GM21737 (cell line): ENCODE results near the gene SLC31A2.
"Not testable (repeated sequence)": the region's sequence is repeated elsewhere in the genome, so short reads cannot be mapped to it uniquely, and the experiment has no call there.

Experiments
- ATAC-seq: cut with Tn5 transposase; IDR thresholded peaks from one replicate; pipeline ENCODE4 v1.9.1; 2021; ENCODE audit warnings: mild to moderate bottlenecking, moderate library complexity; ENCODE audit not compliant: unreplicated experiment

The SLC31A2 gene

DNA sequence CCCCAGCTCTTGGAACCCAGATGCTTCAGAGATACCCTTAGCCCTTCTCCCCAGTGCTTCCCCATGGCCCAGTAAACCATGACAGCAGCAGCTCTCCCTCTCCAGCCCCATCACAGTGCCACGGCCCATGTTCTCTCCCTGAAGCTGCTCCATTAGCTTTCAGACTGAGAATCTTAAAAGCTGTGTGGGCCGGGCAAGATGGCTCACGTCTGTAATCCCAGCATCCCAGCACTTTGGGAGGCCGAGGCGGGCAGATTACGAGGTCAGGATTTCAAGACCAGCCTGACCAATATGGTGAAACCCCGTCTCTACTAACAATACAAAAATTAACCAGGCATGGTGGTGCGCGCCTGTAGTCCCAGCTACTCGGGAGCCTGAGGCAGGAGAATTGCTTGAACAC lies 1.2 kb upstream of the SLC31A2 start:
- not testable (repeated sequence) for ATAC-seq

DNA sequence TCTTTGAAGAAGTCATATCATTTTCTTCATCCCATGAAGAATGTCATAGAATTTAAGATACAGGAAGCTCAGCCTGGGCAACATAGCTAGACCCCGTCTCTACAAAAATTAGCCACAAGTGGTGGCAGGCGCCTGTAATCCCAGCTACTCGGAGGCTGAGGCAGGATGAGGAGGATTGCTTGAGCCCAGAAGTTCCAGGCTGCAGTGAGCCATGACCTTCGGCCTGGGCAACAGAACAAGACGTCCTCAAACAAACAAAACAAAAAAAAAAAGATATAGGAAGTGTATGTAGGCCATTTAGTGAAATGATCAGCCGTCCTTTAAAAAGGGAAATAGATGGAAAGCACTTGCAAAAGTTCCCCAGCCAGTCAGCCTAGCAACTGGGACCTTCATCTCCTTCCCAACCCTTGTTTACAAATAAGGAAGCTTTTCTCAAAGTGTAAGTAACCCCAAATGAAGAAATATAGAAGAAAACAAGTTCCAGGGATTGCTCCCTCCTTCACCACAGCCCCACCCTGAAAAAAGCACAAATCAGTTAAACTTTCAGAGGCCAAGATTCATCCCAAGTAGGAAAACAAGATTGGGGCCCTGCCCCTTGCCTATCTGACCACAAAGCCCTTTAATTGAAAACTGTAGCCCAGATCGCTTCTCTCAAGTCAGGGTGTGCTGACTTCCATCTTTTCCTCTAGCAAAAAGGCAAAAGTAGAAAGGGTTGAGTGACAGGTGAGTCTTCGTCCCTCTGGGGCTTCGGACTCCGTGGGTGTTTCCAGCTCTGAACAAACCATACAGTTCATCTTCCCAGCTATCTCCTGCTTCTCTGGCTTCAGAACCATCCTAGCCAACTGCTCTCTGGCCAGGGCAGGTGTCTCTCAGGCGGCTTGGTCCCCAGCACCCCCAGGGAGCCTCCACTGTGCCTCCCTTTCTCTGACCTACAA lies 1.2 kb downstream of the SLC31A2 start:
- ATAC-seq, result no peak

DNA sequence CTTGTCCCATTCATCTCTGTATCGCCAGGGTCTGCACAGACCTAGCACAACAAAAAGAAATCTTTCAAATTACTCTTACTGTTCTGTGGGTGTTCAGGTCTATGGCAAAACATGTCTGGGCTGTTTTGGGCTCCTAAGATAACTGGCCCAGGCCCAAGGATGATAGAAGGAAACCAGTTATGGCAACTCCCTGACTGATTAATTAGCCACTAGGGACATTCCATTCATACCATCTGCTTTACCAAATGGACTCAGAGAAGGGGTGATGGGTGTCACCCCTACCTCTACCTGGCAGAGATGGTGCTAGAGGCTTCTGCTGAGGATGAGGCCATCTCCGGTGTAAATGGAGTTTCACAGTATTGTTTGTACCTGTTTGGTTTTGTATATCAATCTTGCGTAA lies 1.9 kb downstream of the SLC31A2 start:
- no peak for ATAC-seq

DNA sequence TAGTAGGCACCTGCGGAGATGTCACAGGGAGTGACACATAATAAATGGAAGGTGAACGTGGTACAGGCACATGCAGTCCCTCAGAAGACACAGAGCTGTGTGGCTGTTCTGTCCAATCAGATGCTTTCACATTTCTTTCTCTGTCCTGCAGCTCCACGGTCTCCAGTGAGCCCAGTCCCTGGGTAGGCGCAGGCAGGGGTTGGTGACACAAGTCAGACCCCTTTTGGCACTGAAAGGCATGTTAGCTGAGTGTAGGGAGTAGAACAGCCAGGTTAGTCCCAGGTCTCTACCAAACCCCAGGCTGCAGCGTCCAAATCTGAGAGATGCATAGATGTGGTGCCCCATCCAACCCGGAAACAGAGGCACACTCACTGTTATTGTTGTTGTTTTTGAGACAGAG lies 2.8 kb downstream of the SLC31A2 start:
- ATAC-seq, result no peak

DNA sequence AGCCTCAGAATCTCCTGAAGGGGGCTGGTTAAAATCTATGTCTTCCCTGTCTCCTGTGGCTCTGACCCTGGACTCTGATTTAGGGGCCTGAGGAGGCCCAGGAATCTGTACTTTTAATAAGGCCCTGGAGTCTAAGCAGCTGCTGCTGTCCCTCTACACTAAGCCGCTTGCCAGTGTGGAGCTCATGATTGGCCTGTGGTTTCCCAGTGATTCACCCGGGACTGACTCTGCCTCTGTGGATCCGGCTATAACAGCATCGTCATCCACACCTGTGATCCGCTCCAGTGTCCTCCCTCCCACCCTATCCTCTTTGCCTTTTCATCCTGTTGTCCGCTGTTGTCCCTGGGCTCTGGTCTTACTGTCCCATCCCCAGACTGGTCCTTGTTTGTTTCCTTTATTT lies 3.7 kb downstream of the SLC31A2 start:
- no peak for ATAC-seq

DNA sequence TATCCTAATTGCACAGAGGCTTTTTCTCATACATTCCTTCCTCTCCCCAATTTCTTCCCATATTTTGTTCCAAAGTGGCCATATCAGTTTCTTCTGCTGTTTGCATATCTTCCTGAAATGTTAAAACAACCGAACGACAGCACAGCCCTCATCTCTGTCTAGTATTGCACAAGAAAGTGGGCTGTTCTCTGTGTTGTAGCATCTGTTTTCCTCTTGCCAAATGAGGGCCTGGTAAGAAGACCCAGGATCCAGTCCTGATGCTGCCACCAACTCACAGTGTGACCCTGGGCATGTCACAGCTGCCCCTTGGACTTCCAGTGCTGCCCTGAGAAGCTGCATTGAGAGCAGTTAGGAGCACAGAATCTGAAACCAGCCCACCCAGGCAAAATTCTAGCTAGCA lies 4.1 kb downstream of the SLC31A2 start:
- ATAC-seq, result no peak

DNA sequence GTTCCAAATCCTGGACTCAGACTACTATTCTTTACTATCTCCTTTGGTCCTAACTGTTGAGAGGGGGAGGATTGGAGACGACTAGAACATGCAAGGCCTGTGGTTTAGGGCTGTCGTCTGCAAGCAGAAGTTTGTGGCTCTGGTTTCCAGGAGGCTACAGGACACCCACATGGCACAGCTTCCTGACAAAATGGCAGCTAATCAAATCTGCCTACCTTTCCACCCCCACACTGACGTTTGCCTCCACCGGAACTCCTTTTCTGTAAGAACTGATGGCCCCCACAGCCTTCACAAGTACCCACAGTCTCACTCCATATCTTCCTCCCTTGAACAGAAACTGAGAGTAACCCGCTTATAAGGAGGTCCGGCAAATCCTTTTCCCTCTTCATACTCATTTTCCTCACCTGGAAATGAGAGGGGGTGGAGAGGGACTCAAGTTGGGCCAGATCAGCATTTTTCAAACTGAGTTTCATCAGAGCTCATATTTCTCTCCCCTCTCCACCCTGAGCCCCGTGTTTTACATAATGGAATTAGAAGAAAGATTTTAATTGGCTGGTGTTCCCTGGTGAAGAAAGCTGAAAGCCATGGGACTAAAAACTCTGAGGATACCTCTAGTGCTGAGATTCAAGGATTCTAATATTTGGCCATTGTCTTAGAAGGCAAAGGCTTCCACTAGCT lies 5.2 kb downstream of the SLC31A2 start:
- ATAC-seq, result no peak

DNA sequence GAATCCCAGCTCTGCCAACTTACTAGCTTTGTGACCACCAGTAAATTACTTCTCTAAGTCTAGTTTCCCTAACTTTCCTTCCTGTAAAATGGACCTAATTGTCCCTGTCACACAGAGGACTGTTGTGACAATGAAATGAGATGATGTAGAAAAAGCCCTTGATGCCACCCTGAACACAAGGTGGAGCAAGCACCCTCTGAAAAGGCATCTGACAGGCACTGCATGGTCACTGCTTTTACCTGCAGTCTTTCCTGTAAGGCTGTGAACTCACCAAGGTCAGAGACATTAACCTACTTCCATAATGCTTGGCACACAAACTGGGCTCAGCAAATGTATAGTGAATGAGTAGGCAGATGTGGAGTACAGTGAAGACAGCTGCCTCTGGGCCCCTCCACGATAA lies 6.1 kb downstream of the SLC31A2 start:
- ATAC-seq, result no peak

DNA sequence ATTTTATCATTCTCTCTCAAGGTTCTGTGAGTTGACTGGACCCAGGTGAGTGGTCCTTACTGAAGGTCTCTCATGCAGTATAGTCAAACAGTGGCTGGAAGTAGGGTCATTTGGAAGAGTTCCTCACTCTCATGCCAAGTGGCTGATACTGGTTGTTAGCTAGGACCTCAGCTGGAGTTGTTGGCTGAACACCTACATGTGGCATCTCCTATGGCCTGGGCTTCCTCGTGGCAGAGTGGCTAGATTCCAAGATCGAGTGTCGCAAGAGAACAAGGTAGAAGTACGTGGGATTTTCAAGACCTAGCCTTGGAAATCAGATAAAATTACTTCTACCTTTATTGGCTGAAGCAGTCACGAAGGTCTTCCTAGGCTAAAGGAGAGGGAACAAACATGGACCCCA lies 7.6 kb downstream of the SLC31A2 start:
- ATAC-seq, result no peak

DNA sequence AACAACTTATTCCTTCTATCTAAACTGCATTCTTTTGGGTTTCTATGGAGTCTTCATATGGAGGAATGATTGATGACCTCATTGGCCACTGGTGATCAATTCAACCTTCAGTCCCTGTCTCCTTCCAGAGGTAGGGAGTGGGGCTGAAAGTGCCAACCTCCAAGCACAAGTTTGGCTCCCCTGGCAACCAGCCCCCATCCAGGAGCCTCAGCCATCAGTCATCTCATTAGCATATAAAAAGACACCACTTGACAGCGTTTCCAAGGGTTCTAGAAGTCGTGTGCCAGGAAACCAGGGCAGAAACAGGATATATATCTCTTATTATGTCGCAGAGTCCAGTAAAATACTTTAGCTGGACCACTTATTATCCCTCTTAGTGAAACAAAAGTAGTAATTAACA lies 9.8 kb downstream of the SLC31A2 start:
- ATAC-seq, result no peak

DNA sequence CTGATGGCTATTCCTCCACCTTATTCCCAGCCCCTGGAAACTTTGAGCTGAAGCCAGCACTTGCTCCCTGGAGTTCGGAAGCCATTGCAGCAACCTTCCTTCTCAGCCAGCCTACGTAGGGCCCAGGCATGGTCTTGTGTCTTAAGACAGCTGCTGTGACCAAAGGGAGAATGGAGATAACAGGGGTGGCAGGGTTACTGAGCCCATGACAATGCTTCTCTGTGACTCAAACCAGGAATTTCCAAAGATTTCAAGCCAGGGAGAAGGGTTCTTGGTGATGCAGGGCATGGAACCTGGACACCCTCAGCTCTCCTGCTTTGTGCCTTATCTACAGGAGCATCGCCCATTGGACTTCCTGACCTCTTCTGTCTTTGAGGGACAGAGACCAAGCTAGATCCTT lies 12.2 kb downstream of the SLC31A2 start:
- ATAC-seq, result no peak

DNA sequence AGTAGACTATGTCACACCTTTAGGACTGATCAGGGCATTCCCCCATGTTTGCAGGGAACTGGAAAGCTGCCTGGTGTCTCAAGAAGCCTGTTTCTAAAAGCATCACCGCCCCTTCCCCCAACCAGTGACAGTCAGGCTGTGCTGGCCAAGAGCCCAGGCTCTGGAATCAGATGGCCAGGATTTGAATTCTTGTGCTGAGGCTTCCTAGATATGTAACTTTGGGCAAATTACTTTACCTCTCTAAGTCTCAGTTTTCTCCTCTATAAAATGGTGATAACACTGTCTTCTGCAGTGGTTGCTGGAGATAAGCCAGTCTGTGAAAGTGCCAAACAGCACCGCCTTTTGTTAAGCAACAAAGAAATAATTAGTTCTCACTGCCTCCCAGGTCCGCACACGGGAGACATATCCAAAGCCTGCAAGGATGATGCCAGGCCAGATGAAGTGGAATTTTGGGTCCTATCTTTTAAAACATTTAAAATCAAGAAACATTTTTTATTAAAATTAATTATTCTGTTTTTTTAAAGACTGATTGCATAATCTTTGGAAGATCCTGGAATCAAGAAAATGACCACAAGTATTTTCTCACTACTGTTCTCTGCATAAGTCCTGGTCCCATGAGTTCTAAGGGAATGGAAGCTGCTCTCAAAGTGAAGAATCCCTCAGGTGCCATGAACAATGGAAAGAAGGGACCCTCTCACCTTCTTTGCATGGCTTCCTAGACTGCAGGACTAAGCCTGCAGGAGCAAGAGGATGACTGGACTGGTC lies 13.9 kb downstream of the SLC31A2 start:
- ATAC-seq, result no peak

DNA sequence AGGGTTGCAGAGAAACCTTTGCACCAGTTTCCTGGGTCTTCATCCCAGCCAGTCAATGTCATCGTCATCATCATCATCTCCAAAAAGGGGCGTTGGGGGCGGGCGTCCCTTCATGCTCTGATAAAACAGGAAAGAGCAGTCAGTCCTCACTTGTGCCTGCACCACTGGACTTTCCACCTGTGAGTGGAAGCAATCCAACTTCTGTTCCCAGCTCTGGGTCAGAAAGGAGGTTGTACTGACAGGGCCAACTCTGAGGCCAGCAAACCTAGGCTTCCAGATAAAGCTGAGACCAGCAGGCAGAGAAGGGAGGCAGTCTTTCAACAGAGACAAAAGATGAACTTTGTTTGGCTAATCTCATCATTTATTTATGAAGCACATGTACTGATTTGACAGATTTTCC lies 15.2 kb downstream of the SLC31A2 start:
- no peak for ATAC-seq

DNA sequence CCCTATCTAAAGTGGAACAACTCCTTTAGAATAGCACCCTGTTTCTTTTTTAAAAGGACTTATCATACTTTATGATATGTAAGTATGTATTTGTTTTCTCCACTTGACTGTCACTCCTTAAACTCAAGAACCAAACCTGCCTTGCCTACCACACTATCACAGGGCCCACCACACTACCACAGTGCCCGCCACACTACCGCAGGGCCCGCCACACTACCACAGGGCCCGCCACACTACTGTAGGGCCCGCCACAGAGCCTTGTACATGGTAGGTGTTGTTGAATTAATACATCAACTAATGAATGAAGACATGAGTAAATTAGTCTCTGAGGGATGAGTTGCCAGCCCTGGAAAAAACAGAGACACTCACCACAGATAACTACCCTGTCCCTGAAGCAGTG lies 18.0 kb downstream of the SLC31A2 start:
- no peak for ATAC-seq

DNA sequence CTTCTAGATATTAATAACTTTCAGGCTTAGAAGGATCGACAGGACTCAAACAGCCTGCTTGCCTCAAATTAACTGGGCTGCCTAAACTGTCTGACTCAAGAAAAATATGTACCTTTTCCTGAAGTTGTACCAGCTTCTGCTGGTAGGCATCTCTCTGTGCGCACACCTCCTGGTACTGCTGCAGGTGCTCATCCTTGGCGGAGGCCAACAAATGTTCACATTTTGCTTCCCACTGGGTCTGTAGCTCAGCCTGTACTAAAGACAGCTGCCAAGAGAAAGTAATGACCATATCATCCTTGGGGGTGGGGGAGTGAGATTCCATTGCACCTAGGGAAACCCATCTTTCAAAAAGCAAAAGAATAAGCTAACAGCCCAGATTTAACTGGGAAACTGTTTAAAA lies 22.5 kb downstream of the SLC31A2 start:
- no peak for ATAC-seq

DNA sequence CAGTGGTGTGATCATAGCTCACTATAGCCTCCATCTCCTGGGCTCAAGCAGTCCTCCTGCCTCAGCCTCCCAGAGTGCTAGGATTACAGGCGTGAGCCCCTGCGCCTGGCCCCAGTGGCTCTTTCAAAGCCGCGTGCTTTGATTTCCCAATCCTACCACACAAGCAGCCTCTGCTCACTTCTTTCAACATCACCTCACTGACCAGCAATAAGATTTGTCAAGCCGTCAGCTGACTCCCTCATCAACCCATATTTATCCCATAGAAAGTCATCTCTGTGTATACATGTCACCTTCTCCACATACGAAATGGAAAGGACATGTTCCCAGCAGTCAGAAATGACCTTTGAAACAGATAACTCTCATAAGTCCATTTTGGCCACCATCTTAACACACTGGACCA lies 26.0 kb downstream of the SLC31A2 start:
- ATAC-seq, result no peak

DNA sequence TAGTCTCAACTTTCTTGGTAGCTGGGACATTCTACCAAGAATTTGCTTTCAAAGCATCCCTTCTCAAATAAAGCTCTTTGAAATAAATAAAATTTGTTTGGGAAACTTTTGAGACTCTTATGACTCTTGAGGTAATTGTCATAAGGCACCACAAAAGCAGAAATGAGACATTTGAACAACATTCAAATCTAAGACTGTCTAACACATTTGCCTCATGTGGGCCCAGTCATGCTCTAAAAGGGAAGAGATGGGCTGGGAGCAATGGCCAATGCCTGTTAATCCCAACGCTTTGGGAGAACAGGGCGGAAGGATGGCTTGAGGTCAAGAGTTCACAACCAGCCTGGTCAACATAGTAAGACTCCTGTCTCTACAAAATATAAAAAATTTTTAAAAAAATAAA lies 26.4 kb downstream of the SLC31A2 start:
- no peak for ATAC-seq

DNA sequence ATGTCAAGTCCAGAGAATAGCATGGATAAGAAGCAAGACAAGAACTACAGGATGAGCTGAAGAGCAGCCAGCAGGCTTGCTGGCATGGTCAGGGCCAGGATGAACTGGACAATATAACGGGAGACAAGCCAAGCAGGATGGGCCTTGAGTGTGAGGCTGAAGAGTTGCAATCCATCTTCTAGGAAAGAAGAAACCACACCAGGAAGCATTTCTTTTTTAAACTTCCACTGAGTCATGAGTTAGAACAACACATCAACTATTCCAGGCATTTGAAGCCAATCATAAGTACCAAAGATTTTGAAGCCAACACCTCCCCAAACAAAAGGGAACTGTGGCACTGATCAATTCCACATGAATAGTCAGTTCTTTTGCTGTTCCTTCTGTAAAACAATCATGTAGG lies 27.3 kb downstream of the SLC31A2 start:
- no peak for ATAC-seq

DNA sequence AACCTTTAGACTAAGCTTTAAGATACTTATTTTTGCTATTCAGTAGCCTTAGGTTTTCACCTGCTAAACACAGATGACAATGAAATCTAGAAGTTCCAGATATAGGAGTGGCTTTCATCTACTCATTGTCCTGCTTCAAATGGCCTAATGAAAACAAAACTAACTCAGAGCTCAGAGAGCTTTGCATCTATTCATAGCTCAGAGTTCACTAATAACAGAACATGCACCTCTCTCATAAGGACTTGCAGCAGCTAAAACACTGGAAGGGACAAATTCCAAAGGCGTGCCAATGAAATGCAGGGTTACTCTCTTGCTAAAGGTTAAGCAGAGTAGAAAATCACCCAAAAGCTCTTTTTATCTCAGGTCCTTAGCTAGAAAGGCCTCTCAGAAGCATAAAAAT lies 29.0 kb downstream of the SLC31A2 start:
- no peak for ATAC-seq

DNA sequence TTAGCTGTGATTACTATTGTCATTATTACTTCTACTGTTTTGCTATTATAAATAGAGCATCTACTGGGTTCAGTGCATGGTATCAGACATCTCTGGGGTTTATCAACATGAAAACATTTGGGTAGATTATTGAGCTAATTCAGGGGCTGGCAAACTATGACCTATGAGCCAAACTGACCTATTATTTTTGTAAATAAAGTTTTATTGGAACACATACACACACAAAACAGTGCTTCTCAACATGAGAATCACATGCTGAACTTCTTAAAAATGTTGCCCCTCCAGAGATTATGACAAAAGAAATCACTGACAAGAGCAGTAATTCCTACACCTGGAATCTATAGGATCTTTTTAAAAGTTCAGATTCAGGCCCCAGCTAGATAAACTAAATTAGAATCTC lies 30.4 kb downstream of the SLC31A2 start:
- ATAC-seq, result no peak

DNA sequence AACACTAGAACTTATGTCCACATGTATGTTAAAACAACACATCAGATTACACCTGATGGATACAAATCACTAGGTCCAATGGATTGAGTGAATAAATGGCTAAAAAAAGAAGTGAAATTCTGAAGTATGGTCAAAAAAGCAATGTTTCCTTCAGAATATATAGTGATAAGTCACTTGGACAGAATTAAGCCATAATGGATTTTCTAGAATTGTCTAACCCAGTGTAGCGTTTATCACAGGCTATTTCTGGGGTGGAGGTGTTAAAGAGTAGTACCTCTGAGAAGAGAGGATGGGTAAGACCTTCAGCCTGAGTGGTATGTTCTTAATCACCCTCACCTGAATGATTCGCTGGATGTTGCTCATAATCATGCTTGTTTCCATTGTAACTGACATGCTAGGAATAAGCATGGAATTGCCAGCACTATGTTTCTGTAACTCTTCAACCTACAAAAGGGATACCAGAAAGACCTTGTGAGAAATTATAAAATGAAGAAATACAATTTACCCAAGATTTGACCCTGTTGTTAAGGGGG lies 33.2 kb downstream of the SLC31A2 start:
- no peak for ATAC-seq
